Retinal pigment epithelial cell (primary cell): Measurements from ENCODE around the gene ABCB8.
"Not testable (repeated sequence)": the region's sequence is repeated elsewhere in the genome, so short reads cannot be mapped to it uniquely, and the experiment has no call there.

Experiments used
- DNase-seq: peaks from one replicate; pipeline ENCODE4 v3.0.0-alpha.2; 2010; ENCODE audit warnings: low read depth
- H3K4me3 ChIP-seq: 2 replicates; pipeline ENCODE4 v1.5.1; 2011; ENCODE audit warnings: mild to moderate bottlenecking, low read length, control low read depth, moderate library complexity
- TF ChIP-seq, protein P1 (sequence below): conservative IDR thresholded peaks from 2 replicates; pipeline ENCODE4 v1.5.1; 2011; ENCODE audit warnings: low read depth, low read length, control low read depth, inconsistent platforms

ABCB8 gene

DNA sequence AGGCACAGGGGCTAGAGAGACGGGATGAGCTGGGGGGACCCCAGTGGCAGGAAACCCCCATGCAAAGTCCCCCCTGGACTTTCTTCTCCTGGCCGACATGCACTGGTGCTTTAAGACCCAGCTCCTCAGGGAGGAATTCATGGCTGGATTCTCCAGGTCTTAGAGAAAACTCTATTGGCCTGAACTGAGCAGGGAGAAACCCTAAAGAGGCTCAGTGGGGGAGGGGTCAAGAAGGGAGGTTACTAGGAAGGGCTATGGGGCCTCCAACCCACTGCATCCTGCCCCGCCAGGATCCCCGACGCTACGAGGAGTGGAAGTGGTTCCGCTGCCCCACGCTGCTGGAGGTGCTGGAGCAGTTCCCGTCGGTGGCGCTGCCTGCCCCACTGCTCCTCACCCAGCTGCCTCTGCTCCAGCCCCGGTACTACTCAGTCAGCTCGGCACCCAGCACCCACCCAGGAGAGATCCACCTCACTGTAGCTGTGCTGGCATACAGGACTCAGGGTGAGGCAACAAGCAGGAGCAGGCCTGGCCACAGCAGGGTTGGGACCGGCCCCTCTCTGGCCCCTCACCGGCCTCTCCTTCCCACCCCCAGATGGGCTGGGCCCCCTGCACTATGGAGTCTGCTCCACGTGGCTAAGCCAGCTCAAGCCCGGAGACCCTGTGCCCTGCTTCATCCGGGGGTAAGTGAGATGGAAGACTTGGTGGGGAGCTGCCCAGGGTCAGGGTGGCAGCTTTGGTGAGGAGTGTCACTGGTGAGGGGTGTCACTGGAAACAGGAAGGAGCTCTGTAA is 17.7 kb upstream of the ABCB8 start:
- TF ChIP-seq, protein P1, sequence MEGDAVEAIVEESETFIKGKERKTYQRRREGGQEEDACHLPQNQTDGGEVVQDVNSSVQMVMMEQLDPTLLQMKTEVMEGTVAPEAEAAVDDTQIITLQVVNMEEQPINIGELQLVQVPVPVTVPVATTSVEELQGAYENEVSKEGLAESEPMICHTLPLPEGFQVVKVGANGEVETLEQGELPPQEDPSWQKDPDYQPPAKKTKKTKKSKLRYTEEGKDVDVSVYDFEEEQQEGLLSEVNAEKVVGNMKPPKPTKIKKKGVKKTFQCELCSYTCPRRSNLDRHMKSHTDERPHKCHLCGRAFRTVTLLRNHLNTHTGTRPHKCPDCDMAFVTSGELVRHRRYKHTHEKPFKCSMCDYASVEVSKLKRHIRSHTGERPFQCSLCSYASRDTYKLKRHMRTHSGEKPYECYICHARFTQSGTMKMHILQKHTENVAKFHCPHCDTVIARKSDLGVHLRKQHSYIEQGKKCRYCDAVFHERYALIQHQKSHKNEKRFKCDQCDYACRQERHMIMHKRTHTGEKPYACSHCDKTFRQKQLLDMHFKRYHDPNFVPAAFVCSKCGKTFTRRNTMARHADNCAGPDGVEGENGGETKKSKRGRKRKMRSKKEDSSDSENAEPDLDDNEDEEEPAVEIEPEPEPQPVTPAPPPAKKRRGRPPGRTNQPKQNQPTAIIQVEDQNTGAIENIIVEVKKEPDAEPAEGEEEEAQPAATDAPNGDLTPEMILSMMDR, result no peak
- no peak for DNase-seq
- H3K4me3 ChIP-seq, result peak overlapping the region; percentile 47

DNA sequence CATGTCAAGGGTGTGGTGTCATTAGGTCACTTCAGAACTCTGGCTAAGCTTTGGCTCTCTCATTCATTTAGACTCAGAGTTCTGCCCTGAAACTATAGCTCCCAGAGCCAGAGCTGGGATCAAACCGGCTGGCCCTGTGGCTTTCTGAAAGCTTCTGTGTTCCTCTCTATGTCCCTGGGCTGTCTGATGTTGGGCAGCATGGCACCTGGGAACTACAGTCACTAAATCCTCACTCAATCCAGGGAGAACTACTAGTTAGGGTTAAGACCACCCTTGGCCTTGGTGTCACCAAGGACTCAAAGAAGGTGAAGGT is 17.2 kb upstream of the ABCB8 start:
- H3K4me3 ChIP-seq, result peak overlapping the region; percentile 47
- DNase-seq, result no peak
- TF ChIP-seq, protein P1, result no peak

DNA sequence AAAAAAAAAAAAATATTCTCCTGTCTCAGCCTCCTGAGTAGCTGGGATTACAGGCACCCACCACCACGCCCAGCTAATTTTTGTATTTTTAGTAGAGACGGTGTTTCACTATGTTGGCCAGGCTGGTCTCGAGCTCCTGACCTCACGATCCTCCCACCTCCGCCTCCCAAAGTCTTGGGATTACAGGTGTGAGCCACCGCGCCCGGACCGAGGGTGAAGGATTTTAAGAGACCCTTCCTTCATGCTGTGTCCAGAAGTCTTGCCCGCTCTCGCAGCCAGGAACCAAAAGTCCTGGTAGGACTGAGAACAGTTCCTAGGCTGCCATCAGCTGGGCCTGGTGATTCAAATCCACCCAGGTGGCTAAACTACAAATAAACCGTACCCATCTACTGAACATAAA is 16.6 kb upstream of the ABCB8 start:
- not testable (repeated sequence) for H3K4me3 ChIP-seq, DNase-seq

DNA sequence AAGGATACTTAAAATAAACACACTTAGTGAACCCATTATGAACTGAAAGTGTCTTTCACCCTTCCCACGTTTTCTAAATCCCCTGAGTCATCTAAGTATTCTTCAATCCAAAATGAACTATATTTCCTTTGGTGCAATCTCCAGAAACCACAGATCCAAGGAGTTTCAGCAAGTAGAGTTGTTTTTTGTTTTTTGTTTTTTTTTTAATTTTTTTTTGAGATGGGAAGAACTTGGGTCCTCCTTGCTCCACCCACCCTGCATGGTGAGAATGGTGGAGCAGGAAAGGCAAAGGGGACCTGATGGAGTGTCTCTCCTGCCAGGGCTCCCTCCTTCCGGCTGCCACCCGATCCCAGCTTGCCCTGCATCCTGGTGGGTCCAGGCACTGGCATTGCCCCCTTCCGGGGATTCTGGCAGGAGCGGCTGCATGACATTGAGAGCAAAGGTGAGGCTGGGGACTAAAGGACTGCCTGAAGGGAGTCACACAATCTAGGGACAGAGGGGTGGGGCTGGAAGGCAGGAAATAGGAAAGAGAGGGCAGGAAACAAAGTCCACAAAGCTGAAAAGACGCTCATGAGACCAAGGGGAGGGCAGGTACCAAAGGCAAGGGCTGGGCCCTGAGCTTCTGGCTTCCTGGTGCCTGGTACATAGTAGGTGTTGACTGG is 16.1 kb upstream of the ABCB8 start:
- TF ChIP-seq, protein P1, result no peak
- no peak for DNase-seq
- H3K4me3 ChIP-seq, result no peak overlapping the region

DNA sequence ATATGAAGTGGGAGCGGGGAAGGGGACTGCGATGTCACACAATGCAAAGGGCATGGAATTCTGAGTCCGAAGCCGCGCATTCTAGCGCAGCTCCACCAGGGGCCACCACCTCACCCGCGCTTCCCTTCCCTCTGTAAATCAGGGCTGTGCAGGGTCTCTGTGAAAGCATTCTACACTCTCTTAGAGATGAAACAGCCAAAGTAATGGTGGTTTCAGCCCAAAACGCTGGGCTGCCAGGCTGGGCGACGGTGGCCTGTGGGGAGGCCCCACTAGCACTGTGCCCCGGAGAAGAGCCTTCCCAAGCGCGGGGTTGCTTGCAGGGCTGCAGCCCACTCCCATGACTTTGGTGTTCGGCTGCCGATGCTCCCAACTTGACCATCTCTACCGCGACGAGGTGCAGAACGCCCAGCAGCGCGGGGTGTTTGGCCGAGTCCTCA is 15.3 kb upstream of the ABCB8 start:
- peak overlapping the region; percentile 4 for H3K4me3 ChIP-seq
- TF ChIP-seq, protein P1, result peak; percentile 83
- no peak for DNase-seq

DNA sequence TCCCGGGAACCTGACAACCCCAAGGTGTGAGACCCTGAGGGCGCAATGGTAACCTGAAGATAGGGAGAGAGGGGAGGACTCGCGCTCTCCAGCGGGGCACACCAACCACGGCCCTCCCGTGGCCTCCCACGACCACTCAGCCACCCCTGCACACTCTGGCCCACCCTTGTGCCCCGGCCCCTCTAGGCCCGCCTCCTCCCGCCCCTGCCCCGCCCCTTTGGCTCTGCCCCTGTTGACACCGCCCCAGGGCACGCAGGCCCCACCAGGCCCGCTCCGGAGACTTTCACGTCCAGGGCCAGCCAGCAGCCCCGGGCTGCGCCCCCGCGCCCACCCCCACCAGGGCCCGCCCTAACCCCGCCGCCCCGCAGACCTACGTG is 14.9 kb upstream of the ABCB8 start:
- no peak for DNase-seq
- H3K4me3 ChIP-seq, result no peak overlapping the region
- TF ChIP-seq, protein P1, result no peak

DNA sequence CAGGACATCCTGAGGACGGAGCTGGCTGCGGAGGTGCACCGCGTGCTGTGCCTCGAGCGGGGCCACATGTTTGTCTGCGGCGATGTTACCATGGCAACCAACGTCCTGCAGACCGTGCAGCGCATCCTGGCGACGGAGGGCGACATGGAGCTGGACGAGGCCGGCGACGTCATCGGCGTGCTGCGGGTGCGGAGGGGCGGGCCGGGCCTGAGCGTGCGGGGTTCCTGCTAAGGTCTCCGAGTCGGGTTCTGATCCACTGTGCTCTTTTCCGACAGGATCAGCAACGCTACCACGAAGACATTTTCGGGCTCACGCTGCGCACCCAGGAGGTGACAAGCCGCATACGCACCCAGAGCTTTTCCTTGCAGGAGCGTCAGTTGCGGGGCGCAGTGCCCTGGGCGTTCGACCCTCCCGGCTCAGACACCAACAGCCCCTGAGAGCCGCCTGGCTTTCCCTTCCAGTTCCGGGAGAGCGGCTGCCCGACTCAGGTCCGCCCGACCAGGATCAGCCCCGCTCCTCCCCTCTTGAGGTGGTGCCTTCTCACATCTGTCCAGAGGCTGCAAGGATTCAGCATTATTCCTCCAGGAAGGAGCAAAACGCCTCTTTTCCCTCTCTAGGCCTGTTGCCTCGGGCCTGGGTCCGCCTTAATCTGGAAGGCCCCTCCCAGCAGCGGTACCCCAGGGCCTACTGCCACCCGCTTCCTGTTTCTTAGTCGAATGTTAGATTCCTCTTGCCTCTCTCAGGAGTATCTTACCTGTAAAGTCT is 14.3 kb upstream of the ABCB8 start:
- H3K4me3 ChIP-seq, result no peak overlapping the region
- DNase-seq, result no peak
- TF ChIP-seq, protein P1, result no peak
